Fibroblast of the conjunctiva (primary cell): ENCODE data around the gene PLCL1.
A peak's percentile ranks its signal among the peaks of the same experiment; 100 is the strongest.
"Not testable (repeated sequence)": the region's sequence is repeated elsewhere in the genome, so short reads cannot be mapped to it uniquely, and the experiment has no call there.

ENCODE experiments used
- DNase-seq: peaks from one replicate; pipeline ENCODE4 v3.0.0-alpha.2; 2010; ENCODE audit warnings: low read depth

The PLCL1 gene

GRCh38 chr2:198000417-198000816 is 196.0 kb downstream of the PLCL1 start:
- no peak for DNase-seq

GRCh38 chr2:198004173-198004572 is 199.8 kb downstream of the PLCL1 start:
- no peak for DNase-seq

GRCh38 chr2:198004921-198005829 is 200.8 kb downstream of the PLCL1 start:
- DNase-seq, result no peak

- no peak for DNase-seq
Observed at GRCh38 chr2:198006733-198007132, 202.3 kb downstream of the PLCL1 start.

GRCh38 chr2:198008230-198008629 is 203.8 kb downstream of the PLCL1 start:
- DNase-seq, result no peak

- no peak for DNase-seq
Observed at GRCh38 chr2:198012025-198012424, 207.6 kb downstream of the PLCL1 start.

GRCh38 chr2:198016243-198016642 is 211.8 kb downstream of the PLCL1 start:
- DNase-seq, result no peak

GRCh38 chr2:198017068-198017467 is 212.7 kb downstream of the PLCL1 start:
- no peak for DNase-seq

GRCh38 chr2:198028955-198029354 is 224.6 kb downstream of the PLCL1 start:
- no peak for DNase-seq

- not testable (repeated sequence) for DNase-seq
Observed at GRCh38 chr2:198029576-198029975, 225.2 kb downstream of the PLCL1 start.

GRCh38 chr2:198033626-198034025 is 229.2 kb downstream of the PLCL1 start:
- DNase-seq, result no peak

- no peak for DNase-seq
Observed at GRCh38 chr2:198036029-198036879, 231.9 kb downstream of the PLCL1 start.

GRCh38 chr2:198040835-198041234 is 236.4 kb downstream of the PLCL1 start:
- DNase-seq, result no peak

GRCh38 chr2:198042189-198042588 is 237.8 kb downstream of the PLCL1 start:
- no peak for DNase-seq

GRCh38 chr2:198044777-198045176 is 240.4 kb downstream of the PLCL1 start:
- no peak for DNase-seq

GRCh38 chr2:198045227-198045626 is 240.8 kb downstream of the PLCL1 start:
- DNase-seq, result no peak

GRCh38 chr2:198052741-198053140 is 248.3 kb downstream of the PLCL1 start:
- DNase-seq, result no peak

- no peak for DNase-seq
Observed at GRCh38 chr2:198053148-198053547, 248.8 kb downstream of the PLCL1 start.

- DNase-seq, result no peak
Observed at GRCh38 chr2:198053776-198054175, 249.4 kb downstream of the PLCL1 start.

GRCh38 chr2:198054299-198054698 is 249.9 kb downstream of the PLCL1 start:
- peak; percentile 9 for DNase-seq

GRCh38 chr2:198055716-198056115 is 251.3 kb downstream of the PLCL1 start:
- no peak for DNase-seq

GRCh38 chr2:198056836-198057235 is 252.4 kb downstream of the PLCL1 start:
- DNase-seq, result no peak

GRCh38 chr2:198059800-198060199 is 255.4 kb downstream of the PLCL1 start:
- no peak for DNase-seq
